Measurements from ENCODE around the gene FASTKD3.

FASTKD3 gene

DNA sequence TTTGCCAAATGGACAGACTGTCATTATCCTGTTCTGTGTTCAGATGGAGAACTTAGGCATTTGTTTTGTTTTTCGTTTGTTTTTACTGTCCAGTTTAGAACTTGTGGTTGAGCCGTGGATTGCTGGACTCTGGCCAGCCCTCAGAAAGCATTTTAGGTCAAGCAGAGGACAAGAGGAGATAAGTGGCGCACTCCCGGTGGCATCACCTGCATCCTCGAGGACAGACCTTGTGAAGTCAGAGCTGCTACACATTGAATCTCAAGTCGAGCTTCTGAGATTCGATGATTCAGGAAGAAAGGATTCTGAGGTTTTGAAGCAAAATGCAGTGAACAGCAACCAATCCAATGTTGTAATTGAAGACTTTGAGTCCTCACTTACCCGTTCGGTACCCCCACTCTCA lies 9.0 kb upstream of the FASTKD3 start:
- DNase-seq = no peak

DNA sequence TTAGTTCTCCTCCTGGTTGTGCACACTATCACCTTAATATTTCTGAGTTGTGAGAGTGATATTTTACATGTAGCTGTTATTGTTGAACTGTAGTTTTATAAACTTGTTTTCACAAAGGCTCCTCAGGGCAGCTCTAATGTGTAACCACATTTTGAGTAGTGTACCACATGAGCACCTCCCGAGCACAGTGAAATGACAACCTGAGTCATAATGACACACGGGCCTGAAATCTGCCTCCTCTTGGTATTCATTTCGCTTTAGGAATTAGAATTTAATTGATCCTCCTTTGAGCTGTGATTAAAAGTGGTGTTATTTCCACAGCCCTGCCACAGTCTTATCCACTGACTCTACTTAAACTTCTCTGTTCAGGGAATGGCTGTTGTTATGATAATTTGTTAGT lies 8.0 kb upstream of the FASTKD3 start:
- DNase-seq = no peak

DNA sequence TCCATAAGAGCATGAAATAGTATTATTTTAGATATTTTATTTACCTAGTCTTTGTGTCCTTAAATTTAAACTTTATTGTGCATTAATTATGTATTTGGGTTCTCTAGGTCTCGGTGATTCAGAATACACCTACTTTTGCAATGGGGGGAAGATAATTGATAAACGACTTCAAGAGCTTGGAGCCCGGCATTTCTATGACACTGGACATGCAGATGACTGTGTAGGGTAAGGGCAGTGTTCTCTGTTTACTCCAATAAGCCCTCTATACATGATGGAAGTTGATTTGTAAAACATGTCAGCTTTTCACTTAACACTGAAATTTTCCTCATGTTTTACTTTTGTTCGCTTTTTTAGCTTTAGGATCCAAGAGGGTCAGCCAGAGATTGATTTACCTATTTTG lies 6.3 kb upstream of the FASTKD3 start:
- DNase-seq = no peak

DNA sequence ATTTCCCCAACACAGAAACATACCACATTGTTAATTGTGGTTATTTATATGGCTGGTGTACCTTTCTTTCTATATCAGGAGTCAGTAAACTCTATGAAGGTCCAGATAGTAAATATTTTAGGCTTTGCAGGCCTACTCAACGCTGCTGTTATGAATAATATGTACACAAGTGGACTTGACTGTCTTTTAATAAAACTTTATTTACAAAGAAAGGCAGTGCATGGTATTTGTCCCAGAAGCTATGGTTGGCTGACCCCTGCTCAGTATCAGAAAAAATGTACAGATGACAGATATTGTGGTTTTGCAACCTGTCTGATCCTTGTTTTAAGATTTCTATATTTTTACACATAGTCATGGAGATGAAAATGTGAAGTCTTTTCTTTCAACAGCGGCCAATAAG lies 5.8 kb upstream of the FASTKD3 start:
- DNase-seq = no peak

DNA sequence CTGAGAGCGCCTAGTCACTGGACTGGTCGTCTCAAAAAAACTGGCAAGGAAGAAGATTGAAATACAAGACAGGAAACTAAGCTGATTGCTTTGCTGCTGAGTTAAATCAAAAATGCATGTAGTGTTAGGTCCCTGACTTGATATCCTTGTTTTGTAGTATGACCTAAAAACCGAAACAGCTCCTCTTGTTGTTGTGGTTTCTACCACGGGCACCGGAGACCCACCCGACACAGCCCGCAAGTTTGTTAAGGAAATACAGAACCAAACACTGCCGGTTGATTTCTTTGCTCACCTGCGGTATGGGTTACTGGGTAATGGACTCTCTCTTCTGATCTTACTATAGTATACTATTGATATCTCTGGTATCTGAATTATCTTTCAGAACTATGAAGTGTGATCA lies 4.4 kb upstream of the FASTKD3 start:
- DNase-seq = no peak

DNA sequence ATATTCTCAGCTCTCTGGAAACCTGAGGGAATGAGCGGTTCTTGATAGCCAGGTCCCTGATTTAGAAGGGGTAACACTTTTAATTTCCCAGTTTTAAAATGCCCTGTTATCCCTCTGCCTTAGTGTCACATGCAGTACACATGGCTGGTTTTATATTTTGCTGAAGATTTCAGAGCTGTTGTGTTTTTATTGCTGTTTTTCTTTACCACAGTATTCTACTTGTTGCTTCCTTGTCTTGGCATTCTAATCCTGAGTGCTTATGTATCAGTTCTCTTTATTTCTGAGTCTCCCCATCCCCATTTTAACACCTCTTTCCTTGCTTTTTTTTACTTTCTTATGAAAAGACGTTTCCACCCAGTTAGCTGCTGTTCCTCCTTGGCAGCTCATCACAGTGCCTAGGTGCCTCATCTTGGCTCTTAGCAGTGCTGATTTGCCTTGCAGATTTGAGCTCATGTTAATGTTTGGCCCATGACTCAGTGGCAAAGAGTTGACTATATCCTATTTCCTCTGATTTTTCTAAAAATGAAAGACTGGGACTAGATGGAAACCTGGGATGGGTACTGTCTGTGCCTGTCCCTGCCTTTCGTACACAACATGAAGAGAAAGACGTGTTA lies 3.8 kb upstream of the FASTKD3 start:
- DNase-seq = no peak

DNA sequence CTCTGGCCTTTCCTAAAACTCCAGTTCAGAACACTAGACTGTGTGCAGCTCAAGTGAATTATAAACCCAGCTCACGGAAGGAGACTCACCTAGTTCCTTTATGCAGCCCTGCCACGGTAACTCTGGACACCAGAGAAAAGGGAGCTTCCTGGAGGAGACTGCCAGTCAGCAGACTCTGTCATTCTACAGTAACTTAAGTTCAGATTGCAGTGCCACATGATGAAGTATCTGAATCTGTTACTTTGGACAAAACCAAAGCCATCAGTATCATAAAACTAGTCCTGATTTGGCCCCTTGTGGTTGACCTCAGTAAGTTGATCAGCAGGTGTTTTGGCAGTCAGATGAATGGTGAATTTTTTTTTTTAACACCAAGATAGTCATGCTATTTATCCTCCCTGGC lies 2.8 kb upstream of the FASTKD3 start:
- no peak for DNase-seq

DNA sequence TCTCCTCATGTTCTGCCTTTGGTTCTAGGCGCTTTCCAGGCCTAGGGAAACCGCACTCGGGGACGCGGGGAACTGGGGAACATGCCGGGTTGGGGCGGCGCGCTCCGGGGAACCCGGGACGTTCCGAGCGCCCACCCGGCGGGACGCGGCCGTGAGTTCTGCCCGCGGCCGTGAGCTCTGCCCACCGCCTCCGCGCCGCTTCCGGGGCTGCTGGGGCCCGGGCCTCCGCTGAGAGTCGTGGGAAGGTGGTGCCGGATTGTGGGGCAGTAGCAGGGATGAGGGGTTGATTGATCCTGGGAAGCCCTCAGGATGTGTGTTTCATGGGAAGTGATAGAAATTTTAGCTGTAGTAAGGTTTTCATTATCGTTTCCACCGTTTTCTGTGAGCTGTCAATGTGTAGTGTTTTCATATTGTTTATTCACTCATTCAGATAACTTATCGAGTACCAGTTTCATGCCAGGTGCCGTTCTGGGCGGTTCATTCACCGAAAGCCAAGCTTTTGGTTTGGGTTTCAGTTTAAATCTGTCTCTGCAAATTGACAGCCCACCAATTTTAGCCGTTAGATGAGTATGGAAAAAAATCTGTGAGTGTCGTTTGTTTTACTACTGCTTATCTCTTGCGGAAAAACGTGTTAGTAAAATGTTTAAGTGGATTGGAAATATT lies 774 bp upstream of the FASTKD3 start:
- DNase-seq = peak; percentile 57

DNA sequence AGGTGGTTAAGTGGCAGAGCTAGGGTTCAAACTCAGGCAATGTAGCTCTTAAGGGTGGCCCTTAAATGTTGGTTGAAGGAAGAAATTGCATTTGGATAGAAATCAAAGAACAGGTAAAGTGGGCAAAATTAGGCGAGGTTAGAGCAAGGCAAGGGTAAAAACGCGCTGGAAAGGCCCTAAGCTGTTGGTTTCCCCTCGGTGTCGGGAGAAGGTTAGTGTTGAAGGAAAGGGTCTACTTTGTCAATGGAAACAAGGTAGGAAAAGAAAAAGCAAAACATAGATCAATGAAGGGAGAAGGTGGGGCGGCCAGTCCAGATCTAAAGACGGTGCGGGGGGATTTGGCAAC lies 431 bp downstream of the FASTKD3 start:
- DNase-seq = no peak

DNA sequence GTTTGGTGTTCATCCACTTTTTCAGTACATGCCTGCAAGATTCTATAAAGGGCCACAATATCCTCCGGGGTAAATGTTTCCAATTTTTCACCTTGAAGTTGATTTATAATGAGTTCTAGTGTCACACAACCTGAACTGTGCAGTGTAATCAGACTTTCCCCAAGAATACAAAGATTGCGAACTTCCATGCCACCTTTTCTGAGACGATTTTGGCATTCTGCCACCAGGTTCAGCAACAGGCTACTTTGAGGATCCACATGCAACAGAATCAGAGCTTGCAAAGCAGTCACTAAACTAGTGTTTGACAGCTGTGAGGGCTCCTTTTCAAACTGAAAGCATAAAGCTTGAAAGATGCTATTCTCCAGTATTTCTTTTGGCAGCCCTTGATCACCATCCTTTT lies 1.6 kb downstream of the FASTKD3 start:
- no peak for DNase-seq

DNA sequence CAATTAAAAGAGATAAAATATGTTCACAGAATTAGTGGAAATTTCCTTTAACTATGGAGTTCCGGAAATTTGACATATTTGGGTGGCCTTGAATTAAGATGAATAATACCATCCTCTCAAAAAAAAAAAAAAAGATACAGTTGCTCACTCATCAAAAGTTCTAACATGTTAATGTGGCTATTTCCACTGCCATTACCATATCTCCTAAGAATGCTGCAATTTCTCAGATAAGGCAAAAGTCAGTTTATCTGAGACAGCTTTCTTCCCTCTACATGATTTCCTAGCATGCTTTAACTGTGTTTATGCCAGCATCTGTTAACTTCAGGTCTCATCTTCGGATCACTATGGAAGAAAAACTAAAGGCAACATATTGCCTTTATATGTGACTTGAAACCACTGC lies 2.6 kb downstream of the FASTKD3 start:
- no peak for DNase-seq

DNA sequence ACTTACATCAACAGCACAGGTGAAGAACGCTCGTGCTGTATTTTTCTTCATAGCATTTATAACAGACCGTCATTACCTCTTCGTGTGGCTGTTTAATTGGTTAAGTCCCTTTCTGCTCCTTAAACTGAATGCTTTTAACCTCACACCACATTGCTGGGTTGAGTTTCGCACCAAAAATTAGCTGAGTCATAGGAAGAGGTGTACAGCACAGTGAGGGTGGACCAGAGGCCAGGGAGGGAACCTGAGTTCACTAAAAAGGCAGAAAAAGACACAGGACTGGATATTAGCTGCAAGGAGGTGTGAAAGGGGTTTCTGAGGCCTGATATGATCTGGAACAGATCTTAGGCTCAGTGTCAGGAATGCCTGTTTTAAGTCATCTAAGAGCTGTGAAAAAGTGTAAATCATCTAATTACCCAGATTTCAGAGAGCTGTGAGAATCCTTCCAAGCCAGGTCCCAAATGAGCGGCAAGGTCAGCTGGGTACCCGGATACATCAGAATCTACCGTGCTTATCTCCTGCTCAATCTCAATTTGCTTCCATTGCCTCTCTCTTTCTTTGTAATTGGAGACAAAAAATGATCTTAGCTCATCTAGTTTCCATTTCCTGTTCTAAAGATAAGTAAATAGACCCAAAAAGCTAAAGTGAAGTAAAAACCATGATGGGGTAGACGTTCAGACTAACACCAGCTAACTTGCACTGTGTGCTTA lies 10.8 kb downstream of the FASTKD3 start:
- no peak for DNase-seq

DNA sequence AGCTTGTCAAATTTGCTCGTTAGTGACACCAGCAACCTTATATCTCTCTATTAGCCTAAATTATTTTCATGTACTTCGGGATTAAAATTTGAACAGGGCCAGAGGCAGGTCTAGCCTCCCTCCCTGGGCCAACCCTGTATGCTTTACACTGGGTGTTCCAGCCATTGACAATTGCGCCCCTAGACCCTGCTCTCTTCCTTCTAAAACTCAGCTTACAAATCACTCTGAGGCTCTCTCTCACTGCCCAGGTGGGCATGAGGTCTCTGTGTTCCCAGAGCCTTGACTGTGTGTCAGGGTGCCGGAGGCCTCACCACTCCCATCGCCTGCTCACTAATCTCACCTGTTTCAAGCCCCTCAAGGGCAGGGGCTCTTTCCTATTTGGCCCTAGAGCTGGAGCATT lies 11.5 kb downstream of the FASTKD3 start:
- no peak for DNase-seq

DNA sequence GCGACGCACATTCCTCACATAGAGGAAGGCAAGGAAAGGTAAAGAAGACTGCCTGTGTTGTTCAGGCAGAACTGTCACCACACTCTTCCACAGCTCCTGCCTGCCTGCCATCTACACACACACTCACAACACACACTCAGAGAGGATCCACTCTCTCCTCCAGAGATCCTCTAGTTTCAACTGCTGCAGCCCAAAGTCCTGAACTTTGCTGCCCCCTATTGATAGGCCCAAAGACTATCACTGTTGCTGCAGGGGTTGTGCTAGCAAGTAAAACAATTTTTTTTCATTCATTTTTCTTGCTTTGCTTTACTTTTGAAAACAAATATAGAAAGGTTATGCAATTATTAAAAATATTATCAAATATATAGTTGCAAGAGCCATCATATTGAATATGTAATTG lies 12.0 kb downstream of the FASTKD3 start:
- peak; percentile 73 for DNase-seq

DNA sequence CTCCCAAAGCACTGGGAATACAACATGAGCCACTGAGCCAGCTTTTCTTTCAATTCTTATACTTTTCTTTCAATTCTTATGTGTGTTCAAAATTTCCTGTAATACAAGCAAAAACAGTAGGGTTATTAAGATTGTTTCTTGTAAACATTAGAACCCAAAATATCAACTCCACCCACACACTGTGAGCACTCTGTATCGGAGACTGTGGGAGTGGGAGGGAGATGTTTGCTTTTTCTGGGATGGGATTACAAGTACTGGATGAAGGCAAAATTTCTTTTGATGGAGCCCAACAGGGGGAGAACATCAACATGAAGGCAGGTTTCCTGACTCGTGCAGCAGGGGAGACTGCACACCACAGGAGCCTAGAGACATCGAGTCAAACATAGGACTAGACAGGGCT lies 13.2 kb downstream of the FASTKD3 start:
- DNase-seq = no peak

DNA sequence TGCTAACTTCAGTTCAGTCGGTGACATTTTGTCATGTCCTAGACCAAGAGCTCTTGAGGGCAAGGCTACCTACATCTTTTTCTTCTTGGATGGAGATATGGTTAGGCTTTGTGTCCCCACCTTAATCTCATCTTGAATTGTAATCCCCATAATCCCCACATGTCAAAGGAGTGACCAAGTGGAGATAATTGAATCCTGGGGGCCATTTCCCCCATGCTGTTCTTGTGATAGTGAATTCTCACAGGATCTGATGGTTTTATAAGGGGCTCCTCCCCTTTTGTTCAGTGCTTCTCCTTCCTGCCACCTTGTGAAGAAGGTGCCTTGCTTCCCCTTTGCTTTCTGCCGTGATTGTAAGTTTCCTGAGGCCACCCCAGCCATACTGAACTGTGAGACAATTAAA lies 15.8 kb downstream of the FASTKD3 start:
- DNase-seq = no peak

DNA sequence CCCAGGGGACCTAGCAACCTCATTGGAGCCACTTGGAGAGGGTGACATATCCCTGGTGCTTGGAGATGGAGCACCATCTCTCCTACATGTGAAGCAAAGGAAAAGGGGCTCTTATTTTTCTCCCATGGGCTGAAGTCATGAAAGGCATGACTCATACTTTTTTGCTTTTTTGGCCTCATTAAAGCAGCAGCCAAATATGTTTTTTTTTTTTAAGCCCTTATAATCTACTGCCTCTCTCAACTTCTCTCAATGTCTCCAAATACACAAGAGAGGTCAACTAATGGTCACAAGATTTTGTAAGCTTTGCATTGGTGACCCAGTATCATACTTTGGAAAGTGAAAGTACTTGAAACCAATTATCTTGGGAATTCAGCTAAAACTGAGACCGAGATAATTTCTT lies 16.3 kb downstream of the FASTKD3 start:
- DNase-seq = no peak

DNA sequence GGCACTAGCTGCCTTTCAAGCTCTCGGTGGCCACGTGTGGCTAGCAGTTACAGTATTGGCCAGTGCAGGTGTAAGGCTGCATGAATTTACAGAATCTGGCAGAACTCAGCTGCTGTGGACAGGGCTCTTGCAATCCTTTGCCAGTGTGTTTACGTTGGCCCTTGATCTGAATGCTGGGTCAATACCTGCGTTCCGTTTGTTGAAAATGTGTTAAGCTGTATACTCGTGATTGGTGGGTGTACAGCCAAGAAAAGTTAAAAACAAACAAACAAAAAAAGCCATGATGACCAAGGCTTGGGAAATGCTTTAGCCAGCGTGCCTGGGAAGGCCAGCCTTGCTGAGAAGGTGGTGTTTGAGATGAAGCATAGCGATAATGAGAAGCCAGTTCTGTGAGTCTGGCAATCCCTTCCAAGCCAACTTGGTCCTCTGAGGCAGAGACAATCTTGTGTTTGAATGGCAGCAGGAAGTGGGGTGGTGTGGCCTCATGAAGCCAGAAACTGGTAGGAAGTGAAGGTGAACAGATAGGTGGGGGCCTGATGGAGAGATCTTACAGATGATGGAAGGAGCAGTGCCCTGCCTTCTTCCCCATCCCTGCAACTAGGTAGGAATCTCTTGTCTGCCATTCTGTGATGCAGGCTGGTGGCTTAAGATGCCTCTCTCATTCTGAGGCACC lies 17.1 kb downstream of the FASTKD3 start:
- DNase-seq = no peak

DNA sequence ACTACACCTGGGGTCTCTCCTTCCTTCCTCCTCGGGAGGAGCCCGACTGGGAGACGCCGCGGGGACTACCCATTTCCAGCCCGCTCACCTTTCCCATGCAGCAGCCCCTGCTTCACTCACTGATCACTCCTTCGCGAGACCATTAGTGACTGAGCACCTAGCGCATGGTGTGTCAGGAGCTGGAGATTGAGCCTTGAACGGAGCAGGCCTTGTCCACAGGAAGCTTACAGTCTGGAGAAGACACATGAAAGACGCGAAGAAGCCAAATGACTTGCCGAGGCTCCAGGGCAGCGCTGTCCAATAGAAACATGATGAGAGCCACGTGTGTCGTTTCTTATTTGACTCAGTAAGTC lies 17.6 kb downstream of the FASTKD3 start:
- no peak for DNase-seq

DNA sequence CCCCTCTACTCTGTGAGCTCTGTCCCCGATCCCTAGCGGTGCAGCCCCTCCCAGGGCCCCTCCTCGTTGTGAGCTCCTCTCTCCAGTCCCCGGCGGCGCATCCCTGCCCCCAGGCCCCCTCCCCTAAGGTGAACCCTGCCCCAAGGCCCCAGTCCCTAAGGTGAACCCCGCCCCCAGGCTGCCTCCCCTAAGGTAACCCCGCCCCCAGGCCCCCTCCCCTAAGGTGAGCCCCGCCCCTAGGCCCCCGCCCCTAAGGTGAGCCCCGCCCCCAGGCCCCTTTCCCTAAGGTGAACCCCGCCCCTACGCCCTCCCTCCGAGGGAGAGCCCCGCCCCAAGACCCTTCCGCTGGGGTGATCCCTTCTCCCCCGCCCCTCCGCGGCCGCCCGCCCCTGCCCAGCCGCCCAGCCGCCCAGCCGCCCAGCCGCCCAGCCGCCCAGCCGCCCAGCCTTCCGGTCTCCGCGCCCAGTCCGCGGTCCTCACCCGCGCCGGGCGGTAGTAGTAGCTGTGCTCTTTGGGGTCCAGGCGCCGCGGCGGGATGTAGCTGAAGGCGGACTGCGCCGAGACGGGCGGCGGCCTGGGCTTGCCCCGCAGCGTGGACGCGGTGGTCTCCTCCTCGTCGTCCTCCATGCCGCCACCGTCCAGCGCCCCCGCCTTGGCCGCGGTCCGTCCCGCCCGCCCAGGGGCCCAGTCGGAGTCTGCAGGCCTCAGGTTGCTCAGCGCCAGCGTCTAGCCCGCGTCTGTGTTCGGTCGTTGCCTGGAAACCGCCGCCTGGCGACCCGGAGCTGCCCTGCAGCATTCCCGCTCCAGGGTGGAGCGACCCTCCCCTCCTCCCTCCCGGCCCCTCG lies 18.2 kb downstream of the FASTKD3 start, which contains the start of gene CFAP90:
Gene CFAP90 (minus strand): TSS at position 739 of the 845 bp plus-strand sequence. CDS start 112 bp downstream, at position 627.
- peak; percentile 85 for DNase-seq

DNA sequence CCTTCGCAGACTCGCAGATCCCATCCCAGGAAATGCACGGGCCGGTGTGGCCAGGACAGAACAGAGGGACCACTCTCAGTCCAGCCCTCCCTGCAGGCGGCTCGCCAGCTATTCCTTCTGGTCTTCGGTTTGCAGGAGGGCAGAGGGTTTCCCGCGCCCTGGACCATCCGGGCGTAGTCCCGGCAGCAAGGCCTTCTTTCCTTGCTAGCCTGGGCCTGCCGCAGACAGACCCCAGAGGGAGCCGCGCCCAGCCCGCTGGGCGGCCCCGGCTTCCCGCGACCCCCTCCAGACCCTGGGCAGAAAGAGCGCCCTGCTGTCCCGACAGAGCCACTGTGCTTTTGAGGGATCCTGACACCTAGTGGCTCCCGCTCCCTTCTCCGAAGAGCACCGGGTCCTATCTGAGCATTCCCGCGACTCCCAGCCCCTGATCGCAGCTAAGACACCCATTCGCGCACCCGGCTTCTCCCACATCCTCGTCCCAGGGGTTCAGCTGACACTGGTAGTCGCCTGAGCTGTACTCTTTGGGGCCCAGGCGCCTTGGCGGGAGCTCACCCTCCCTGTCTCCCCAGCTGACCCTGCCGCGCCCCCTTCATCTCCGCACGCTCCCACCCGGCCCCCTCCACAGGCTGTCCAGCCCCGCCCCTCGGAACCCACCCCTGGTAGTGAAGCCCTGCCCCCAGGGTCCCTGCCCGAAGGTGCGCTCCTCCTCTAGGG lies 19.0 kb downstream of the FASTKD3 start:
- peak; percentile 70 for DNase-seq

DNA sequence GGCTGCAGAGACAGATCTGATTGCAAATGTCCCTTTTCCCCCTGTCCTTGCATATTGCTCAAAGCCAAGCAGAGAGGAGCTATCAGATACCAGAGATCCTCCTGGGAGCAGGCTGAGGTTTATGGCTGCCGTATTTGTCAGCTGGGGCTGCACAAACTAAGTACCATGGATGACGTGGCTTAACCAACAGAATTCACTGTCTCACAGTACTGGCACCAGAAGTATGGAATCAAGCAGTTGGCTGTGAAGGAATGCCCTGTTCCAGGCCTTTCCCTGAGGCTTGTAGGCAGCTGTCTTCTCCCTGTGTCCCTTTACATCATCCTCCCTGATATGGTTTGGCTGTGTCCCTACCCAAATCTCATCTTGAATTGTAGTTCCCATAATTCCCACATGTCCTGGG lies 20.5 kb downstream of the FASTKD3 start:
- no peak for DNase-seq
